Midbrain (tissue), 1 donor: ENCODE measurements around the gene PECR.
"Not testable (repeated sequence)": the region's sequence is repeated elsewhere in the genome, so short reads cannot be mapped to it uniquely, and the experiment has no call there.

Experiments
- DNase-seq: peaks from one replicate; lab custom pipeline; 2025; lab: John Stamatoyannopoulos, UW

Gene PECR

GRCh38 chr2:216104691-216105090 is 23.1 kb upstream of the PECR start:
- DNase-seq: peak; percentile 30

- no peak for DNase-seq
Observed at GRCh38 chr2:216103213-216103612, 21.6 kb upstream of the PECR start.

DNA sequence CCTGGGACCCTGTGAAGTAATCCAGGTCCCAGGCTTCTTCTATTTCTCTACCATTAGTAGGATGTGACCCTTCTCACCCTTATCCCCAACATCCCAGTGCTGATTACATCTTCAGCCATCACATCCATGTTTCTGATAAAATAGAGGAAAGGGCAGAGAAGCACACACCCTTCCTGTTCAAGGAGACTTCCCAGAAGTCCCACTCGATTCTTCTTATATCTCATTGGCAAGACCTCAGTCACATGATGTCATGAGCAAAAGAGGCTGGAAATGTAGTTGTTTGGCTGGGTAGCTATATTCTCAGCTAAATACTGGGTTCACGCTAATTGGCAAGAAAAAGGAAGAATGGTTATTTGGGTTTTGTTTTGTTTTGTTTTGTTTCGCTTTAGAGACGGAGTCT is 19.5 kb upstream of the PECR start:
- no peak for DNase-seq

DNA sequence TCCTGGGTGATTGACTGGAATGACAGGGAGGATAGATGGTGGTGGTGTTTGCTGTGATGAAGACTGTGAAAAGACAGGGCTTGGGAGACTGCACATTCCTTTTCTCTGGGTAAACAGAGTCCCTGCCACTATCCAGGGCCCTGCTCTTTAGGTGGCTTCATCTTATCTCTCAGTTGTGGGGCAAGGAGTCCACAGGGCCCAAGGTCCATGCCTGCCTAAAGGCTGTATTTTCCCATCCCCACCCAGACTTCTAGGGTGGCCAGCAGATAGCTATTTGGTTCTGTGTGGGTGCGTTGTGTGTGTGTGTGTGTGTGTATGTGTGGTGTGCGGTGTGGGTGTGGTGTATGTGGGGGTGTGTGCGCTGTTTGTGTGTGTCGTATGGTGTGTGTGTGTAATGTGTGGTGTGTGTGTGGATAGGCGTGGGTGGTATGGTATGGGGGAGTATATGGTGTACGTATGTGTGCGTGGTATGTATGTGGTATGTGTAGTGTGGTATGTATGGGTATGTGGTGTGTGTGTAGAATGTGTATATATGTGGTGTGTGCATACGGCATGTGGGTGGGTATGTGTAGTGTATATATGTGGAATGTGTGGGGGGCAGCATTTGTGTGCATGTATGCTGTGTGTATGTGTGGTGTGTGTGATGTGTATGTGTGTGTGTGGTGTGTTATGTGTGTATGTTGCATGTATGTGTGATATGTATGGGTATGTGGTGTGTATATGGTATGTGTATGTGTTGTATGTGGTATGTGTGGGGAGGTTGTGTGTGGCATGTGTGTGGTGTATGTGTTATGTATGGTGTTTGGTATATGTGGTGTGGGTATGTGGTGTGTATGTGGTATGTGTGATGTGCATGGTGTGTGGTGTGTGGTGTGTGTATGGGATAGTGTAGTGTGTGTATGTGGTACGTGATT is 17.1 kb upstream of the PECR start:
- no peak for DNase-seq

GRCh38 chr2:216094701-216095100 is 13.1 kb upstream of the PECR start:
- no peak for DNase-seq

DNA sequence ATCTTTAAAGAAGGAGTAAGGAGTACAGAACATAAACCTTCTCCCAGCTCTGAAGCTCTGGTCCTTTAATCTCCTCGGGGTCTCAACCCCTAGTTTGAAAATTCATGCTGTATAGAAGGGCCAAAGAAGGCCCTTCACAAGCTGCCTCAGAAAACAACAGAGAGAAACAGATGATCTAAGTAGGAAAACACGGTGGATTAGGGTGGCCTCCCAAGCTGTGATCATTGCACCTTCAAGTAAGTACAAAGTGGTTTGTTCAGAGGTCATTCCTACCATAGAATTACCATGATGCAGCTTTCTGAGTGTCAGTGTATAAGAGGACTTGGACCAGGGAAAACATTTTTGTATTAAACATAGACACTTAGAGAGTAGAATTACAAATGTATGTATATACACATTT is 11.0 kb upstream of the PECR start:
- DNase-seq: no peak

DNA sequence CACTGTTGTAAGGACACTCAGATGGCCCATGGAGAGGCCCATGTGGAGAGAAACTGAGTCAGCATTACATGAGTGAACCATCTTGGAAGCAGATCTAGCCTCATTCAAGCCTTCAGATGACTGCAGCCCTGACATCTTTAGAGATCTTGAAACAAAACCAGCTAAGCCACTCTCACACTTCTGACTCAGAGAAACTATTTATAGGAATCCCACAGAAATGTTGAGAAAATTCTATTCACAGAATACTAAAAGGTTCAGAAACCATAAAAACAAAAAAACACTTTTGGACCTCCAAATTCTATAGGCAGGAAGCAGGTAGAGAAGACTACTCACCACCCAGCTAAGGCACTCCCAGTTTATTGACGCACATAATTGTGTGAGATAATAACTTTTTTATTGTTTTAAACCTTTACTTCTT is 8.8 kb upstream of the PECR start:
- no peak for DNase-seq

DNA sequence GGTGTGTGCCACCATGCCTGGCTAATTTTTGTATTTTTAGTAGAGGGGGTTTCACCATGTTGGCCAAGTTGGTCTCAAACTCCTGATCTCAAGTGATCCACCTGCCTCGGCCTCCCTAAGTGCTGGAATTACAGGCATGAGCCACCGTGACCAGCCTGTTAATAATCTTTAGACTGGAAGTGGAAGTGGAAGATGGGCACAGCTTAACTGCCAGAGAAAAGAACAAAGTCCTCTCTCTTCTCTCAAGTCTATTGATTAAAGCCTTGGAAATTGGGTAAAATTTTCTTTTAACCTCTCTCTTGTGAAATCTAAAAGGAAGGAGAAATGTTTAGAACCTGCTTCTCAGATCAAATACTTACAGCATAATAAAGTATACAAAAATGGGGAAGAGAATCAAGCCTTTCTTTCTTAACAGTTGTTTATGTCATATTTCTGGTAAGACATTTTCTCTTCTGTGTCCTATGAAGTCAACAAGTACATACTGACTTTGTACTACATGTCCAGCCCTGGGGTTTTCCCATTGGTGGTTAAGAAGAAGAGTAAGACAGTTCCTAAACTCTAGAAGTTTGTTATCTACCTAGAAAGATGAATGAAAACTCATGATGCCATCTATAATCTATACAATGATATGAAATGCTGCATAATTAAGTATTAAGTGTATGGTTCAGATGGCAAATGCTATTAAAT is 4.7 kb upstream of the PECR start:
- no peak for DNase-seq

DNA sequence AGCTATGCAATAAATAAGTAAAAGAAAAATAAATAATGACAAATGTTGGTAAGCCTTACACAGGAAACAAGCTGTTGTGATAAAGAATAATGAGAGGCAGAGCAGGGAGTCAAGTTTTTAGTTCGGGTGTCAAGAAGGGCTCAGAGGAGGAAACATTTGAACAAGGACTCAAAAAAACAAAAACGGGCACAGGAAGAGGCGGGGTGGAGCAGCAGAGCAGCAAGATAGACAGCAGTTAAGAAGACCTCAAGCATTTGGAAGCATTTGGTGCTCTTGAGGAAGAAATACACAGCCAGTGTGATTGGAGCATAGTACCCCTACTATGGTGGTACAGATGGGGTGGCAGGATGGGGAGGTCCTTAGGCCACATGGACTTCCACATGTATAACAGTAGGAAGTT is 2.9 kb upstream of the PECR start:
- no peak for DNase-seq

GRCh38 chr2:216083464-216084281 is 2.1 kb upstream of the PECR start:
- DNase-seq: no peak

GRCh38 chr2:216082805-216083204 is 1.2 kb upstream of the PECR start:
- DNase-seq: peak; percentile 45

- no peak for DNase-seq
Observed at GRCh38 chr2:216082117-216082711, 605 bp upstream of the PECR start.

DNA sequence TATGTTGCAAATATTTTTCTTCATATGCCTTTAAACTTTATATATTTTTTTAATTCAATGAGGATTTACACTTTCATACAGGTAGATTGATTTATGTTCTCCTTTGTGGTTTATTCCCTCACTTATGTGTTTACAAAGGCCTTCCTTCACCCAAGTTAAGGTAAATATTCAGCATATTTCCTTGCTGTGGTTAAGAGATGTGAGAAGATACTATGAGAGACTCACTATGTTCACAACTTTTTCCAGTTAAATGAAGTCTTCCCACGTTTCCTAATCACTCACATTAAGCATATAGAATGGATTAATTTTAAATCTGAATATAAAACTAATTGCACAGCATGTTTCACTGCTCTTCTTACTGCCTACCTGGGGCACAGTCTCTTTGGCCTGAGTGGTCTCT is 597 bp downstream of the PECR start:
- DNase-seq: no peak

DNA sequence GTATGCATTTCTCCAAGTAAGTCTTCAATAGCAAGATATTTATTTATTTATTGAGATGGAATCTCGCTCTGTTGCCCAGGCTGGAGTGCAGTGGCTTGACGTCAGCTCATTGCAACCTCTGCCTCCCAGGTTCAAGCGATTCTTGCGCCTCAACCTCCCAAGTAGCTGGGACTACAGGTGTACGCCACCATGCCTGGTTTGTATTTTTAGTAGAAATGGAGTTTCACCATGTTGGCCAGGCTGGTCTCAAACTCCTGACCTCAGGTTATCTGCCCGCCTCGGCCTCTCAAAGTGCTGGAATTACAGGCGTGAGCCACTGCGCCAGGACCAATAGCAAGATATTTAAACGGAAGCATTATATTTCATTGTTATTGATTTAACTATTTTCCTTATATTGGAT is 1.6 kb downstream of the PECR start:
- not testable (repeated sequence) for DNase-seq

- no peak for DNase-seq
Observed at GRCh38 chr2:216078776-216079175, 2.8 kb downstream of the PECR start.

DNA sequence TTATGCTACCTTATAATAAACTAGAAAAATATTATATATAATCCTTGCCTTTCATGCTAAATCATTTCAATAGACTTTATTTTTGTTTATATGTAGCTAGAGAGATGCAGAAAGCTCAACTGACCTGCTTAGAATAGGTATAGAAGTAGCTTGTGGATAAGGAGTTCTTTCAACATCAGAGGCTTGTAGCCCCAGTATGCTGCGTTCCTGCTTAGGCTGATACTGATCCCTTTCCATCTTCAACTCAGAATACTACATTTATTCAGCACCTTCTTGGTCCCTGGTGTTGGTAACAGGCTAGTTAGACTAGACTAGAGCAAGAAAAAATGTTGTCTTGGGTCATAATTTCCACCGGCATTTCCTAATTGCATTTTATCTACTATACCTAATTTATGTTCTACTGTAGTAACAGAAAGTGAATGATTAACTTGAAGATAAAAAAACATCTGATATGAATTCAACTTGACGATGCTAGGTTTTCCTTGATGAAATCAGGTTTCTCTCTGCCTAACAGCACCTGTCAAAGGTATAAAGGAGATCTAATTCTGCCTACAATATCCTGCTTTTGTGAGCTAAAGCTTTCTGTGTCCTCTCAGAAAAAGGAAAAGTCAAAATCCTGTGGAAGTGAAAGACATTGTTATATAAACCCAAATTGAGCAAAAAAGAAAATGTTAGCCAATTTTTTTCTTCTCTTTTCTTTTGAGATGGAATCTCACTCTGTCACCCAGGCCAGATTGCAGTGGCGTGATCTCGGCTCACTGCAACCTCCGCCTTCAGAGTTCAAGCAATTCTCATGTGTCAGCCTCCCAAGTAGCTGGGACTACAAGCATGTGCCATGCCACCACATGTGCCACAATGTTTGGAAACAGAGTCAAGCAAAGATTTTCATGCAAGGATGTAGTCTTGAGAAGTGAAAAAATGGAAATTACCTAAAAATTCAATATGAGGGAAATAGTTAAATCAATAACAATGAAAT is 5.8 kb downstream of the PECR start:
- no peak for DNase-seq

- DNase-seq: no peak
Observed at GRCh38 chr2:216074794-216075193, 6.8 kb downstream of the PECR start.

DNA sequence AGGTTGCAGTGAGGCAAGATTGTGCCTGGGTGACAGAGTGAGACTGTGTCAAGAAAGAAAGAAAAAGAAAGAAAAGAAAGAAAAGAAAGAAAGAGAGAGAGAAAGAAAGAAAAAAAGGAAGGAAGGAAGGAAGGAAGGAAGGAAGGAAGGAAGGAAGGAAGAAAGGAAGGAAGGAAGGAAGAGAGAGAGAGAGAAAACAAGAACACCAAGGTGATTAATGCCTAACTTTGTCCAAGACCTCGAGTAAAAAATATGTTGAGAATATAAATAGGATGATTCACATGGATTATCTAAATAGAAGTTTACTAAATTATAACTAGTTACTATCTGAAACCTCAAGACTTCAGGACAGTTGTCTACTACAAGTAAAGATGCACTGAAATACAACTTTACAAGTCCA is 7.2 kb downstream of the PECR start:
- no peak for DNase-seq

DNA sequence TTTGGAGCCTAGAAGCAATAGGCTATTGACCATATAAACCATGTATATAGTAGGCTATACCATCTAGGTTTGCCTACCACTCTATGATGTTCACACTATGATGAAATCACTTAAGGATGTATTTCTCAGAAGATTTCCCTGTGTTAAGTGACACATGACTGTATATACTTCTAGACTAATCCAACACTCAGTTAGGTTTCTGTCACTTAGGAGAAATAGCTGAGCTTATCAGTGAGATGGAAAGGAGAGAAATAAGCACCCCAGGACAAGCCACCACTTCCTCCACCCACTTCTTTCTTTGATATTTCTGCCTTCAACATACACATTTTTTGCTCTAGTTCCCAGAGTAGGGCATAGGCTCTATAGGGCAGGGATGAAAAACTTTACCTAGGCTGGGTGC is 7.8 kb downstream of the PECR start:
- DNase-seq: no peak

- no peak for DNase-seq
Observed at GRCh38 chr2:216072473-216072872, 9.1 kb downstream of the PECR start.
